SK-N-SH (cell line): ENCODE data around the gene BANF1. TPM values are rescaled to one million over a fixed set of nuclear protein-coding genes. Genes with fewer than 3 reads are reported as not detected.

ENCODE experiments used
- CTCF ChIA-PET: fragments of 300-600, 350-600 bp; formaldehyde crosslinking; extraction: SDS; loops from one replicate; lab custom pipeline; 2021; lab: Yijun Ruan, JAX
- POLR2A ChIA-PET: fragments of 350-600 bp; sonication (Branson Sonifier 250); formaldehyde crosslinking; extraction: SDS; loops from one replicate; lab custom pipeline; 2020; ENCODE audit warnings: antibody characterized with exemption, inconsistent platforms; lab: Yijun Ruan, JAX
- DNase-seq: peaks from one replicate; pipeline ENCODE4 v3.0.0; 2012
- H2AFZ ChIP-seq: fragments of 200-600 bp; sonication (generic); 2 replicates; pipeline ENCODE4 v1.8.1; 2016; ENCODE audit warnings: antibody characterized with exemption, mild to moderate bottlenecking, low read depth
- H3F3A ChIP-seq: fragments of 200-600 bp; sonication (generic); replicated peaks from 2 replicates; pipeline ENCODE3; 2016; ENCODE audit warnings: antibody characterized with exemption, mild to moderate bottlenecking; ENCODE audit not compliant: insufficient read depth
- H3K27ac ChIP-seq, 2 experiments: fragments of 200-500 bp in 1 of 2; fragments of 200-600 bp in 1 of 2; sonication (Bioruptor generic) in 1 of 2; sonication (generic), shearing (Covaris generic) in 1 of 2; 2 replicates each; pipeline versions ENCODE4 v1.5.1 to v1.6.1; 2014 to 2016; ENCODE audit warnings: low read depth in 2 of 2, inconsistent platforms in 1 of 2, low read length in 1 of 2, mild to moderate bottlenecking in 1 of 2, mixed read lengths in 1 of 2
- H3K27me3 ChIP-seq: fragments of 200-600 bp; sonication (generic), shearing (Covaris generic); 2 replicates; pipeline ENCODE4 v1.6.1; 2016; ENCODE audit warnings: mixed run types; ENCODE audit not compliant: insufficient read depth
- H3K36me3 ChIP-seq, 2 experiments: fragments of 200-500 bp in 1 of 2; fragments of 200-600 bp in 1 of 2; sonication (Bioruptor generic) in 1 of 2; sonication (generic) in 1 of 2; replicated peaks in 1 of 2; 2 replicates each; pipeline versions ENCODE3 to v1.5.1; 2014 to 2016; ENCODE audit warnings: low read length in 1 of 2, mild to moderate bottlenecking in 1 of 2; ENCODE audit not compliant: insufficient read depth in 2 of 2, control insufficient read depth in 1 of 2
- H3K4me1 ChIP-seq, 2 experiments: fragments of 200-500 bp in 1 of 2; fragments of 200-600 bp in 1 of 2; sonication (Bioruptor generic) in 1 of 2; sonication (generic), shearing (Covaris generic) in 1 of 2; 2 replicates each; pipeline versions ENCODE4 v1.5.1 to v1.6.1; 2014 to 2016; ENCODE audit warnings: low read depth in 1 of 2, low read length in 1 of 2, mixed run types in 1 of 2; ENCODE audit not compliant: insufficient read depth in 2 of 2, control insufficient read depth in 1 of 2
- H3K4me2 ChIP-seq: fragments of 200-600 bp; sonication (generic), shearing (Covaris generic); 2 replicates; pipeline ENCODE4 v1.6.1; 2017; ENCODE audit warnings: mixed run types
- H3K4me3 ChIP-seq, 2 experiments: fragments of 200-500 bp in 1 of 2; fragments of 200-600 bp in 1 of 2; sonication (Bioruptor generic) in 1 of 2; sonication (generic), shearing (Covaris generic) in 1 of 2; 2 replicates each; pipeline versions ENCODE4 v1.5.1 to v1.8.1; 2014 to 2016; ENCODE audit warnings: low read depth in 2 of 2, inconsistent platforms in 1 of 2, low read length in 1 of 2, mild to moderate bottlenecking in 1 of 2, mixed read lengths in 1 of 2, moderate library complexity in 1 of 2
- H3K79me2 ChIP-seq: fragments of 200-600 bp; sonication (generic); 2 replicates; pipeline ENCODE4 v1.8.1; 2017; ENCODE audit warnings: mild to moderate bottlenecking; ENCODE audit not compliant: insufficient read depth
- H3K9ac ChIP-seq: fragments of 200-600 bp; sonication (generic); 2 replicates; pipeline ENCODE4 v1.6.1; 2017; ENCODE audit warnings: mixed run types
- H3K9me2 ChIP-seq: fragments of 200-600 bp; sonication (generic); 2 replicates; pipeline ENCODE4 v1.6.1; 2017; ENCODE audit warnings: mixed run types
- H3K9me3 ChIP-seq: fragments of 200-600 bp; sonication (generic); 2 replicates; pipeline ENCODE4 v1.6.1; 2017; ENCODE audit warnings: mixed run types, mild to moderate bottlenecking, moderate library complexity
- H4K20me1 ChIP-seq: fragments of 200-600 bp; sonication (generic); 2 replicates; pipeline ENCODE4 v1.6.1; 2017; ENCODE audit warnings: mild to moderate bottlenecking, mixed run types; ENCODE audit not compliant: insufficient read depth
- CTCF ChIP-seq: fragments of 200-600 bp; sonication (generic); IDR thresholded peaks from 2 replicates; pipeline ENCODE4 v1.6.1; 2017; ENCODE audit warnings: antibody characterized with exemption, mild to moderate bottlenecking, moderate library complexity
- ELF1 ChIP-seq: IDR thresholded peaks from 2 replicates; pipeline ENCODE4 v1.4.0; 2012
- EP300 ChIP-seq, 2 experiments: IDR thresholded peaks; 2 replicates each; pipeline versions ENCODE4 v1.4.0 to v1.6.1; 2012; ENCODE audit warnings: borderline replicate concordance in 1 of 2, low read depth in 1 of 2, low read length in 1 of 2
- FOSL2 ChIP-seq: IDR thresholded peaks from 2 replicates; pipeline ENCODE4 v1.4.0; 2012; ENCODE audit warnings: low read depth, mild to moderate bottlenecking, moderate library complexity, borderline replicate concordance
- FOXJ3 ChIP-seq: sonication (generic); formaldehyde crosslinking; IDR thresholded peaks from 2 replicates; pipeline ENCODE4 v1.5.1; 2020; ENCODE audit warnings: mild to moderate bottlenecking, missing genetic modification reagents
- FOXM1 ChIP-seq: IDR thresholded peaks from 2 replicates; pipeline ENCODE4 v1.4.0; 2012; ENCODE audit warnings: low read depth, mild to moderate bottlenecking
- GATA2 ChIP-seq: sonication (generic); formaldehyde crosslinking; IDR thresholded peaks from 2 replicates; pipeline ENCODE4 v1.5.0; 2020; ENCODE audit warnings: mild to moderate bottlenecking, missing genetic modification reagents
- IRF3 ChIP-seq: fragments of 150-350 bp; IDR thresholded peaks from 2 replicates; pipeline ENCODE4 v1.6.1; 2016; ENCODE audit warnings: mild to moderate bottlenecking, low read depth, low read length
- JUND ChIP-seq: IDR thresholded peaks from 2 replicates; pipeline ENCODE4 v1.4.0; 2012
- NRF1 ChIP-seq: IDR thresholded peaks from 2 replicates; pipeline ENCODE4 v1.6.1; 2012; ENCODE audit warnings: low read depth, mild to moderate bottlenecking, low read length
- RAD21 ChIP-seq: IDR thresholded peaks from 2 replicates; pipeline ENCODE4 v1.6.1; 2012; ENCODE audit warnings: mild to moderate bottlenecking, low read length
- RFX5 ChIP-seq: IDR thresholded peaks from 2 replicates; pipeline ENCODE4 v1.6.1; 2012; ENCODE audit warnings: mild to moderate bottlenecking, improper control_type of control experiment, low read length
- TAF1 ChIP-seq: IDR thresholded peaks from 2 replicates; pipeline ENCODE4 v1.6.1; 2012; ENCODE audit warnings: low read depth, mild to moderate bottlenecking, low read length, moderate library complexity, borderline replicate concordance
- USF1 ChIP-seq: IDR thresholded peaks from 2 replicates; pipeline ENCODE4 v1.4.0; 2012; ENCODE audit warnings: low read depth, borderline replicate concordance
- USF2 ChIP-seq: fragments of 150-350 bp; IDR thresholded peaks from 2 replicates; pipeline ENCODE4 v1.6.1; 2017; ENCODE audit warnings: antibody characterized with exemption, low read length, low read depth, borderline replicate concordance
- YY1 ChIP-seq: IDR thresholded peaks from 2 replicates; pipeline ENCODE4 v1.4.0; 2012; ENCODE audit warnings: low read depth, mild to moderate bottlenecking
- ZBTB33 ChIP-seq: IDR thresholded peaks from 2 replicates; pipeline ENCODE4 v1.4.0; 2012; ENCODE audit warnings: low read depth, borderline replicate concordance
- WGBS: methylation state at CpG from one replicate; pipeline ENCODE4 v1.1.6; 2017; ENCODE audit warnings: low lambda C conversion rate; 5-methylcytosine and 5-hydroxymethylcytosine counted together
- polyA plus RNA-seq, 3 experiments: library from polyadenylated mRNA; depleted of rRNA; stranded (reverse); fragments of >200 nt; gene quantifications; 2 replicates each; pipeline ENCODE4 v1.2.3, GENCODE V29; 2012

Gene BANF1
- polyA plus RNA-seq, 1 of the 3 experiments (the other 2 are of a cell fraction) = 382 TPM

- 94% methylated on average over 3 of the region's 3 CpGs for WGBS
- Histone ChIP-seq H3F3A (peaks cover 12% of the 10 kb centered on the region), H3K79me2 (no peaks in the 10 kb centered on the region), H2AFZ (no peak overlapping the region), H3K4me2 (no peak overlapping the region), H3K36me3 (peaks cover 0 to 3% of the 10 kb centered on the region in 2 experiments), H3K9me3 (no peaks in the 10 kb centered on the region), H3K27ac (no peak overlapping the region), H3K4me1 (peaks cover 15 to 43% of the 10 kb centered on the region in 2 experiments; a peak in 2 of 4 replicates), H3K4me3 (no peak overlapping the region), H3K9ac (no peak overlapping the region), H4K20me1 (no peaks in the 10 kb centered on the region), H3K9me2 (no peaks in the 10 kb centered on the region), H3K27me3 (no peaks in the 10 kb centered on the region)
- no peak for TF ChIP-seq RFX5
- no peak for TF ChIP-seq ELF1
- no peak for TF ChIP-seq GATA2 (CRISPR knock-in tag)
- no peak for TF ChIP-seq FOSL2
- no peak for TF ChIP-seq TAF1
- no peak for TF ChIP-seq YY1
- no peak for TF ChIP-seq ZBTB33
- no peak for TF ChIP-seq FOXJ3 (CRISPR knock-in tag)
- TF ChIP-seq USF2 = no peak
- TF ChIP-seq RAD21 = no peak
- no peak for TF ChIP-seq USF1
- TF ChIP-seq JUND = no peak
- TF ChIP-seq EP300 (IDR thresholded peaks at IDR 0.05; ENCODE audit: borderline replicate concordance in 1 of 2, low read depth in 1 of 2, low read length in 1 of 2) = no peak
- no peak for TF ChIP-seq NRF1
- TF ChIP-seq CTCF = no peak
- TF ChIP-seq IRF3 = no peak
- TF ChIP-seq FOXM1 = no peak
- ChIA-PET POLR2A (no interaction called here), CTCF (interaction anchor here (1.0 to 5.8 kb wide), 8 partner anchors 8 to 335 kb away, joined by 3 to 46 read pairs (median 6); partner anchors contain the start of genes KAT5 and PACS1)
- DNase-seq = no peak
These were observed 44.6 kb downstream of the BANF1 start for GRCh38 chr11:66046901-66047300.
